ENCODE measurements around the gene KIDINS220.
A peak's percentile ranks its signal among the peaks of the same experiment; 100 is the strongest.

KIDINS220 gene

GRCh38 chr2:8719528-8719927, 117.9 kb downstream of the KIDINS220 start:
- H3K9me3 Mint-ChIP-seq, result peaks cover 10% of the 10 kb centered on the region
- H3K4me3 Mint-ChIP-seq, result no peak overlapping the region
- no peak for ATAC-seq
- no peaks in the 10 kb centered on the region for H3K4me1 Mint-ChIP-seq
- no peak overlapping the region for H3K27ac Mint-ChIP-seq
- no peaks in the 10 kb centered on the region for H3K36me3 Mint-ChIP-seq
- H3K27me3 Mint-ChIP-seq, result peaks cover 11% of the 10 kb centered on the region

GRCh38 chr2:8714971-8715370, 122.4 kb downstream of the KIDINS220 start:
- Mint-ChIP-seq H3K36me3 (no peaks in the 10 kb centered on the region), H3K9me3 (peaks cover 10% of the 10 kb centered on the region), H3K4me1 (no peaks in the 10 kb centered on the region), H3K27me3 (peaks cover 41% of the 10 kb centered on the region), H3K4me3 (no peak overlapping the region), H3K27ac (no peak overlapping the region)
- ATAC-seq, result no peak

GRCh38 chr2:8714283-8714682, 123.1 kb downstream of the KIDINS220 start:
- H3K4me3 Mint-ChIP-seq, result no peak overlapping the region
- peaks cover 10% of the 10 kb centered on the region for H3K9me3 Mint-ChIP-seq
- no peaks in the 10 kb centered on the region for H3K4me1 Mint-ChIP-seq
- H3K27ac Mint-ChIP-seq, result no peak overlapping the region
- no peaks in the 10 kb centered on the region for H3K36me3 Mint-ChIP-seq
- ATAC-seq, result no peak
- peaks cover 48% of the 10 kb centered on the region for H3K27me3 Mint-ChIP-seq

- Mint-ChIP-seq H3K36me3 (no peaks in the 10 kb centered on the region), H3K27me3 (peaks cover 54% of the 10 kb centered on the region), H3K27ac (no peak overlapping the region), H3K4me1 (no peaks in the 10 kb centered on the region), H3K4me3 (no peak overlapping the region), H3K9me3 (peaks cover 19% of the 10 kb centered on the region)
- no peak for ATAC-seq
Measured at GRCh38 chr2:8710951-8711350, 126.5 kb downstream of the KIDINS220 start.

- ATAC-seq, result no peak
- no peak overlapping the region for H3K27ac Mint-ChIP-seq
Measured at GRCh38 chr2:8709611-8710010, 127.8 kb downstream of the KIDINS220 start.

GRCh38 chr2:8704906-8705305, 132.5 kb downstream of the KIDINS220 start:
- Mint-ChIP-seq H3K27ac (no peak overlapping the region), H3K4me1 (no peaks in the 10 kb centered on the region), H3K9me3 (peaks cover 12% of the 10 kb centered on the region), H3K4me3 (no peak overlapping the region), H3K27me3 (peaks cover 29% of the 10 kb centered on the region), H3K36me3 (no peaks in the 10 kb centered on the region)
- no peak for ATAC-seq

More at GRCh38 chr2:8709611-8710010, 127.8 kb downstream of the KIDINS220 start:
- H3K4me3 Mint-ChIP-seq, result no peak overlapping the region
- H3K36me3 Mint-ChIP-seq, result no peaks in the 10 kb centered on the region
- peaks cover 12% of the 10 kb centered on the region for H3K9me3 Mint-ChIP-seq
- no peaks in the 10 kb centered on the region for H3K4me1 Mint-ChIP-seq
- peaks cover 48% of the 10 kb centered on the region for H3K27me3 Mint-ChIP-seq

- no peak overlapping the region for H3K4me3 Mint-ChIP-seq
- H3K27me3 Mint-ChIP-seq, result peaks cover 12% of the 10 kb centered on the region
- ATAC-seq, result no peak
- no peaks in the 10 kb centered on the region for H3K36me3 Mint-ChIP-seq
- H3K27ac Mint-ChIP-seq, result no peak overlapping the region
- no peaks in the 10 kb centered on the region for H3K4me1 Mint-ChIP-seq
- peaks cover 2% of the 10 kb centered on the region for H3K9me3 Mint-ChIP-seq
Measured at GRCh38 chr2:8701681-8702379, 135.6 kb downstream of the KIDINS220 start.

GRCh38 chr2:8699839-8700238, 137.6 kb downstream of the KIDINS220 start:
- H3K36me3 Mint-ChIP-seq, result no peaks in the 10 kb centered on the region
- H3K27me3 Mint-ChIP-seq, result peaks cover 12% of the 10 kb centered on the region
- no peaks in the 10 kb centered on the region for H3K9me3 Mint-ChIP-seq
- ATAC-seq, result no peak
- H3K27ac Mint-ChIP-seq, result no peak overlapping the region
- no peaks in the 10 kb centered on the region for H3K4me1 Mint-ChIP-seq
- no peak overlapping the region for H3K4me3 Mint-ChIP-seq

- Mint-ChIP-seq H3K4me3 (no peak overlapping the region), H3K4me1 (no peaks in the 10 kb centered on the region), H3K27me3 (peaks cover 21% of the 10 kb centered on the region), H3K9me3 (no peaks in the 10 kb centered on the region), H3K27ac (no peak overlapping the region), H3K36me3 (no peaks in the 10 kb centered on the region)
- no peak for ATAC-seq
Measured at GRCh38 chr2:8697190-8697589, 140.2 kb downstream of the KIDINS220 start.

- Mint-ChIP-seq H3K9me3 (no peaks in the 10 kb centered on the region), H3K4me3 (no peak overlapping the region), H3K36me3 (no peaks in the 10 kb centered on the region), H3K27me3 (peaks cover 37% of the 10 kb centered on the region), H3K4me1 (no peaks in the 10 kb centered on the region), H3K27ac (no peak overlapping the region)
- ATAC-seq, result no peak
Measured at GRCh38 chr2:8694737-8695136, 142.7 kb downstream of the KIDINS220 start.

- H3K9me3 Mint-ChIP-seq, result no peaks in the 10 kb centered on the region
- H3K36me3 Mint-ChIP-seq, result no peaks in the 10 kb centered on the region
- ATAC-seq, result no peak
- peaks cover 48% of the 10 kb centered on the region for H3K27me3 Mint-ChIP-seq
- H3K27ac Mint-ChIP-seq, result no peak overlapping the region
- H3K4me3 Mint-ChIP-seq, result no peak overlapping the region
- H3K4me1 Mint-ChIP-seq, result no peaks in the 10 kb centered on the region
Measured at GRCh38 chr2:8693157-8693821, 144.1 kb downstream of the KIDINS220 start.

GRCh38 chr2:8692783-8693156, 144.6 kb downstream of the KIDINS220 start:
- Mint-ChIP-seq H3K27me3 (peaks cover 52% of the 10 kb centered on the region), H3K4me1 (no peaks in the 10 kb centered on the region), H3K36me3 (no peaks in the 10 kb centered on the region), H3K4me3 (no peak overlapping the region), H3K27ac (no peak overlapping the region), H3K9me3 (no peaks in the 10 kb centered on the region)
- no peak for ATAC-seq

- Mint-ChIP-seq H3K27me3 (peaks cover 59% of the 10 kb centered on the region), H3K9me3 (no peaks in the 10 kb centered on the region), H3K4me3 (no peak overlapping the region), H3K4me1 (no peaks in the 10 kb centered on the region), H3K27ac (no peak overlapping the region), H3K36me3 (no peaks in the 10 kb centered on the region)
- ATAC-seq, result no peak
Measured at GRCh38 chr2:8691859-8692437, 145.5 kb downstream of the KIDINS220 start.

- Mint-ChIP-seq H3K36me3 (peaks cover 24% of the 10 kb centered on the region), H3K4me1 (peaks cover 37% of the 10 kb centered on the region), H3K9me3 (peaks cover 2% of the 10 kb centered on the region), H3K27me3 (peaks cover 66% of the 10 kb centered on the region), H3K4me3 (peak overlapping the region; percentile 29), H3K27ac (no peak overlapping the region)
- peak; percentile 67 for ATAC-seq
Measured at GRCh38 chr2:8685697-8686358, 151.6 kb downstream of the KIDINS220 start.

- peak; percentile 1 for ATAC-seq
- H3K36me3 Mint-ChIP-seq, result peaks cover 24% of the 10 kb centered on the region
- H3K4me3 Mint-ChIP-seq, result peak overlapping the region; percentile 77
- peak overlapping the region; percentile 67 for H3K27ac Mint-ChIP-seq
- H3K27me3 Mint-ChIP-seq, result peaks cover 68% of the 10 kb centered on the region
- H3K4me1 Mint-ChIP-seq, result peaks cover 38% of the 10 kb centered on the region
- H3K9me3 Mint-ChIP-seq, result peaks cover 2% of the 10 kb centered on the region
Measured at GRCh38 chr2:8684878-8685696, 152.3 kb downstream of the KIDINS220 start.
